NCI-H82 (cell line): ENCODE data around the gene ACTA2.
A peak's percentile ranks its signal among the peaks of the same experiment; 100 is the strongest.

Experiments used
- DNase-seq: peaks from one replicate; lab custom pipeline; 2025; lab: John Stamatoyannopoulos, UW

Gene ACTA2

GRCh38 chr10:88952647-88953111, at the start of gene ACTA2:
Gene ACTA2 (minus strand): TSS chr10:88952773. CDS start chr10:88948930, 3,843 bp downstream.
- no peak for DNase-seq

DNA sequence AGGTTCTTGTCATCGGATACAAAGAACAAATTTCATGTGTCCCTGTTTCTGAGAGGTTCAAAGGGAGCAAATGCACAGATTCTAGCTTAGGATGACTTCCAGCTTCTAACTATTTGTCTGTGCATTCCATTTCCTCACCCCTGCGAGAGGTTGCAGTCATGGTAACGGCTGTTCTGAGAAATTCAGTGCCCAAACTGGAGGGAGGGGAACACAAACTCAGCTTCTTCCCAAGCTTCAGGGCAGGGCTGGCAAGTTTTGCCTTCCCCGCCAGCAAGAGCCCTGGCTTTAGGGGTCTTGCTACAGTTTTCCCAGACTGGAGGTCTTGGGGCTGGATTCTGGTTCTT, 49.1 kb upstream of the ACTA2 start:
- no peak for DNase-seq

DNA sequence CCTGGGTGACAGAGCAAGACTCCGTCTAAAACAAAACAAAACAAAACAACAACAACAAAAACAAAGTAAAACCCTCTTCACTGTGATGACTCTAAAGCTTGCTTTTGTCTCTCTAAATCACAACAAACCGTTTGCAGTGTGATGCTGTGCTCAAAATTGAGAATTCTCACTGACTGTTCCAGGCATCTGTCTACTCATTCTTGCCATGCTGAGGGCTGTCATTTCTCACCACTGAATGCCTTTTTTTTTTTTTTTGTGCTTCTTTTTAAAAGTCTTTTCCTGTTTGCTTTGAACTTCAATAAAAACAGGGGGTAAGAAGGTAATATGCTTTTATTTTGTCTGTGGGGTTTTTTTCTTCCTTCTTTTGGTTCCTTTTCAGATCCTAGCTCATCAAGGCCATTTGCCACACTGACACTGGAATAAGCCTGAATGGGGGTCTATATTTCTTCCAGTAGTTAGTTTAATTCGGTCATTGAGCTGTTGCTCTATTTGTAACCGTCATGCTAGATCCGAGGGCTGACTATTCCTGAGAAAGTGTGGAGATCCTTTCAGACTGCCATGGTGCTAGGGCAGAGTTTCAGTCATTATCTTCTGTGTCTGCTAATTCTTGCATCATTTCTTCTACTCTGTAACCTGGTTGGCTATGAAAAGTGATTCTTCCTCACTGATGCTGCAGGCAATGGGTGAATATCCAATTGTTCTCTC, 48.6 kb upstream of the ACTA2 start:
- DNase-seq: no peak

DNA sequence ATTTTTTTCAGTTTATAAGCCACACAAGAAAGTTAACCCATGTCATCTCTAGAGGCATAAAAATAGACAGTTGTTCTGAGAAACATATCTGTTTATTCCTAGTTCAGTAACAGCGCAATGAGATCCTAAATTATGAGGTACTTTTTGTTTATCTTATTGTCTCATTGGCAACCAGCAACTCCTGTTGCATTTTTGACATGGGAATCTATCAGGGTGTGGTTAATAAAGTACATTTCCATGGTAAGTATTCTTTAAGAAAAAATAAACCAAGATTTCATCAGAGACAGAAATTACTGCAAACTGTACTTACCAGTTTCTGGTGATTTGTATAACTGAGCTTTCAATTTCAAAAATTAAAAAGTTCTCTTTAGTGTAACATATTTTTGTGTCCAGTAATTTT, 47.1 kb upstream of the ACTA2 start:
- DNase-seq: no peak

DNA sequence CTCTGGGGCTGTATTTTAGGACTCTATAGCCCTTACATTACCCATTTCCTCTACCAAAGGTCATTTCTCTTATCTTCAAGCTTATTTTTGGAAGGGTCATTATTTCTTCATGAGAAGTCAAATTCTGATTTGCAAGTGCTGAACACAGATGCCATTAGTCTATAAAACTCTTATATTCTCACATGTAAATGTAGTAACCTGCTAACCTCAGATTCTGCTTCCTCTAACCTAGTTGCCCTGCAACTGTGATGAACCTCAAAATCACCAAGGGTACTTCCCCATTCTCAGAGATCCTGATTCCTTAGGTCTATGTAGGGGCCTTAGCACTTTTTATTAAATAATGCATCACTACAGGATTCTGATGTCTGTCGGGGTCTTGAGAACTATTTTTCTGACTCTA, 44.4 kb upstream of the ACTA2 start:
- no peak for DNase-seq

- no peak for DNase-seq
These were observed 42.7 kb upstream of the ACTA2 start for GRCh38 chr10:88995156-88995876.

GRCh38 chr10:88994019-88994418, 41.4 kb upstream of the ACTA2 start:
- DNase-seq: no peak

GRCh38 chr10:88992921-88993524, 40.5 kb upstream of the ACTA2 start:
- DNase-seq: no peak

DNA sequence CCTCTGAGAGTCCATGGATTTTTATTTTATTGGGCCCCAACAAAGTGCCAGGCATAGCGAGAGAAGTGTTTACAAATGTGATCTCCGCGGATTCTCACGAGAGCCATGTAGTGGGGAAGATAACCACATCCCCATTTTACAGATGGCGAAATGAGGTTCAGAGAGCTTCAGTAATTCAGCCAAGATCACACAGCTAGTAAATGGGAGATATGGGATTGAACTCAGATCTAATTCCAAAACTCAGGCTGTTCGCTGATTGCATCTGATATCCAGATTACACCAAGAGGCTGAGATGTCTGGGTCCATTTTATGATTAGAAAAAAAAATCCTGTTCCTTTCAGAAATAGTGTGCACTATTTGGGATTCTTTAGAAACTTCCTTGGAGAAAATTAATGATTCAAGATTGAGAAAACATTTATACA, 39.3 kb upstream of the ACTA2 start:
- DNase-seq: no peak

GRCh38 chr10:88991161-88991898, 38.8 kb upstream of the ACTA2 start:
- DNase-seq: peak; percentile 12

DNA sequence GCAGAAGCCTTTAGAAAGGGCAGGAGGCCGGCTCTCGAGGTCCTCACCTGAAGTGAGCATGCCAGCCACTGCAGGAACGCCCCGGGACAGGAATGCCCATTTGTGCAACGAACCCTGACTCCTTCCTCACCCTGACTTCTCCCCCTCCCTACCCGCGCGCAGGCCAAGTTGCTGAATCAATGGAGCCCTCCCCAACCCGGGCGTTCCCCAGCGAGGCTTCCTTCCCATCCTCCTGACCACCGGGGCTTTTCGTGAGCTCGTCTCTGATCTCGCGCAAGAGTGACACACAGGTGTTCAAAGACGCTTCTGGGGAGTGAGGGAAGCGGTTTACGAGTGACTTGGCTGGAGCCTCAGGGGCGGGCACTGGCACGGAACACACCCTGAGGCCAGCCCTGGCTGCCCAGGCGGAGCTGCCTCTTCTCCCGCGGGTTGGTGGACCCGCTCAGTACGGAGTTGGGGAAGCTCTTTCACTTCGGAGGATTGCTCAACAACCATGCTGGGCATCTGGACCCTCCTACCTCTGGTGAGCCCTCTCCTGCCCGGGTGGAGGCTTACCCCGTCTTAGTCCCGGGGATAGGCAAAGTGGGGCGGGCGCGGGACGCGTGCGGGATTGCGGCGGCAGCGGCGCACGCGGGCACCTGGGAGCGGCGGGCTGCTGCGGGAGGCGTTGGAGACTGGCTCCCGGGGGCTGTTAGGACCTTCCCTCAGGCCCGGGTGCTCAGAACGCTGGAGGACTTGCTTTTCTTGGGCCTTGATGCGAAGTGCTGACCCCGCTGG, 38.0 kb upstream of the ACTA2 start, which contains the start of gene FAS:
Gene FAS, plus strand, starts transcription at position 415 of the 777 bp plus-strand sequence. Its CDS starts 79 bp downstream, at position 494.
- no peak for DNase-seq

GRCh38 chr10:88989824-88990383, 37.3 kb upstream of the ACTA2 start:
- no peak for DNase-seq

- no peak for DNase-seq
These were observed 36.9 kb upstream of the ACTA2 start for GRCh38 chr10:88989423-88989822.

GRCh38 chr10:88987840-88988239, 35.3 kb upstream of the ACTA2 start:
- DNase-seq: no peak

- DNase-seq: no peak
These were observed 34.7 kb upstream of the ACTA2 start for GRCh38 chr10:88987243-88987725.

DNA sequence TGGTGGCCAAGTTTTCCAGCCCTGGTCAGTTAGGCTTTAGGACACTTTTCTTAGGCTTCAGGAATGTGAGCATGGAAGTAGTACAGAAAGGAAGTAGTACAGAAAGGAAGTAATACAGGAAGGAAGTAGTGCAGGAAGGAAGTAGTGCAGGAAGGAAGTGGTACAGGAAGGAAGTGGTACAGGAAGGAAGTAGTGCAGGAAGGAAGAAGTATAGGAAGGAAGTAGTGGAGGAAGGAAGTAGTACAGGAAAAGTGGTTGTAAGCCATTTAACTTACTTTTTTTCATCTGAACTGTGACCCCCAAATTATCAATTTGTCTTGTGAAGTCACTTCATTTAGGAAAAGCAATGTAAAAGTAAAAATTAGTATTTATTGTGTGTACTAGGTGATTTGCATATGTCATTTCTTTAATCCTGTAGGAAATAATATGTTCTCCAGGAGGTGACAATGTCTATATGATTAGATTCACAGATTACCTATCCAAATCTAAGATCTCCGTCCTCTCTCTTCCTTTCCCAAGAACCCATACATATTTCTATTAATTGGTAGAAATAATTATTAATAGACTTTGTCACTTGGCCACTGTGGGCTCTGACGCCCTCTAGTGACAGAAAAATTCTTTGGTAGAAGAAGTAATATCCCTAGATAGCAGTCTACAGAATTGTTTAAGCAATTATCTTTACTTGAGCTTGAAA, 34.1 kb upstream of the ACTA2 start:
- DNase-seq: peak; percentile 31

DNA sequence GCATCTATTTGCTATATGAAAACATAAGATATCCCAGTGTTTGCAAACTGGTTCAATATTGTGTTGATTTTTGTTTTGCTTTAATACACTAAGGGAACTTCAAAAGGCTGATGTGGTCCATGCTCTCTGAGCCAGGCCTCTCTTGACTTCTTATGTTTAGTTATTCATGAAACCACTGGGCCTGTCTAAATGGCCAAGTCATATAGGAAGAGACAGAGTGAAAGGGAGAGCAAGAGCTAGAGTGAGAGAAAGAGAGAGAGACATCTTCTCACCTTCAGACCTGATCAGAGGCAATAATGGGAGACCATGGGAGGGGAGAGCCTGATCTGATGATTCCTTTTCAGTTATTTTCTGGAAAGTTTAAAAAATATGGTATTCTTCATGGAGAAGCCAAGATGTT, 32.0 kb upstream of the ACTA2 start:
- DNase-seq: no peak

DNA sequence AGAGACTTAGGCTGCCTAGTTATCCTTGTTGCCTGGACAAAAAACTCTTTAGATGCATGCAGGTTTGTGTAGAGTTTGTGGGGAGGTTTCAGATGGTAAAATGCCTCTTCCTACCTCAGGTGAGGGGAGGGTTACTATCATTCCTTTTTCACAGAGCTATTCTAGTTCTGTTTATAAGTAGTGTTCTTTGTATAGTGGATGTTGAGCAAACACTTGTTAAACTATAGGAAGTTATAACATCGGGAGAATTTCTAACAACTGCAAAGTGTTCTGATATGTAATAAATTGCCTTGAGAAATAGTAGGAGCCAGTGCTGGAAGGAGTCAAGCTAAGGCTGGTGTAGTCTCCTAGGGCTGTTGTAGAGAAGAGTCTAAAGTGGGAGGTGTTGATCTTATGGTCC, 31.4 kb upstream of the ACTA2 start:
- no peak for DNase-seq

GRCh38 chr10:88983206-88983605, 30.6 kb upstream of the ACTA2 start:
- peak; percentile 6 for DNase-seq

- no peak for DNase-seq
These were observed 29.8 kb upstream of the ACTA2 start for GRCh38 chr10:88982366-88982765.
